Trophoblast cell (in vitro differentiated cells and primary cell): ENCODE measurements around the gene RPUSD1.

Experiments
- DNase-seq, 2 donors: peaks; one replicate each; pipeline ENCODE4 v3.0.0-alpha.2; 2016
- H2AFZ ChIP-seq: 2 replicates; pipeline ENCODE4 v1.6.1; 2013; ENCODE audit warnings: low read length, moderate library complexity, mild to moderate bottlenecking; ENCODE audit not compliant: insufficient read depth, poor library complexity
- H2AK5ac ChIP-seq: 2 replicates; pipeline ENCODE4 v1.6.1; 2013; ENCODE audit warnings: mild to moderate bottlenecking, low read length
- H2BK120ac ChIP-seq: 2 replicates; pipeline ENCODE4 v1.6.1; 2013; ENCODE audit warnings: low read length, mild to moderate bottlenecking, moderate library complexity; ENCODE audit not compliant: insufficient read depth, poor library complexity
- H2BK12ac ChIP-seq: 2 replicates; pipeline ENCODE4 v1.6.1; 2013; ENCODE audit warnings: mild to moderate bottlenecking, low read length, moderate library complexity
- H2BK5ac ChIP-seq: 2 replicates; pipeline ENCODE4 v1.6.1; 2013; ENCODE audit warnings: low read length, low read depth, moderate library complexity, mild to moderate bottlenecking; ENCODE audit not compliant: poor library complexity
- H3K14ac ChIP-seq: 2 replicates; pipeline ENCODE4 v1.6.1; 2013; ENCODE audit warnings: mild to moderate bottlenecking, low read length
- H3K18ac ChIP-seq: 2 replicates; pipeline ENCODE4 v1.6.1; 2013; ENCODE audit warnings: mild to moderate bottlenecking, low read length
- H3K23ac ChIP-seq: 2 replicates; pipeline ENCODE4 v1.6.1; 2013; ENCODE audit warnings: low read length
- H3K27ac ChIP-seq: 2 replicates; pipeline ENCODE4 v1.5.1; 2013; ENCODE audit warnings: low read depth, mild to moderate bottlenecking, inconsistent platforms, low read length, moderate library complexity
- H3K27me3 ChIP-seq: 2 replicates; pipeline ENCODE4 v1.6.1; 2013; ENCODE audit warnings: inconsistent platforms, mild to moderate bottlenecking, low read length, moderate library complexity; ENCODE audit not compliant: insufficient read depth
- H3K36me3 ChIP-seq, 2 experiments: 1 replicate in 1 of 2; 2 replicates in 1 of 2; pipeline ENCODE4 v1.6.1; 2013; ENCODE audit warnings: low read length in 2 of 2, mild to moderate bottlenecking in 2 of 2, moderate library complexity in 1 of 2; ENCODE audit not compliant: insufficient read depth in 2 of 2, control insufficient read depth in 1 of 2
- H3K4ac ChIP-seq: 2 replicates; pipeline ENCODE4 v1.6.1; 2013; ENCODE audit warnings: low read depth, mild to moderate bottlenecking, low read length, moderate library complexity
- H3K4me1 ChIP-seq, 2 experiments: 1 replicate in 1 of 2; 2 replicates in 1 of 2; pipeline ENCODE4 v1.6.1; 2013; ENCODE audit warnings: low read length in 2 of 2, mild to moderate bottlenecking in 2 of 2, moderate library complexity in 1 of 2; ENCODE audit not compliant: insufficient read depth in 2 of 2, control insufficient read depth in 1 of 2
- H3K4me2 ChIP-seq: 2 replicates; pipeline ENCODE4 v1.6.1; 2013; ENCODE audit warnings: inconsistent platforms, mild to moderate bottlenecking, low read length, moderate library complexity
- H3K4me3 ChIP-seq: 2 replicates; pipeline ENCODE4 v1.5.1; 2013; ENCODE audit warnings: mild to moderate bottlenecking, low read depth, low read length, inconsistent platforms
- H3K79me1 ChIP-seq: one replicate; pipeline ENCODE4 v1.6.1; 2013; ENCODE audit warnings: low read length
- H3K79me2 ChIP-seq: 2 replicates; pipeline ENCODE4 v1.6.1; 2013; ENCODE audit warnings: low read length, mild to moderate bottlenecking; ENCODE audit not compliant: control insufficient read depth, insufficient read depth, poor library complexity
- H3K9ac ChIP-seq: 2 replicates; pipeline ENCODE4 v1.6.1; 2013; ENCODE audit warnings: mild to moderate bottlenecking, low read length
- H3K9me3 ChIP-seq: 2 replicates; pipeline ENCODE4 v1.6.1; 2013; ENCODE audit warnings: low read depth, mild to moderate bottlenecking, control low read depth, inconsistent platforms, low read length; ENCODE audit not compliant: insufficient read depth
- H4K12ac ChIP-seq: 2 replicates; pipeline ENCODE4 v1.6.1; 2013; ENCODE audit warnings: low read depth, mild to moderate bottlenecking, low read length, moderate library complexity
- H4K8ac ChIP-seq: 2 replicates; pipeline ENCODE4 v1.6.1; 2013; ENCODE audit warnings: low read depth, mild to moderate bottlenecking, low read length, moderate library complexity
- H4K91ac ChIP-seq: one replicate; pipeline ENCODE4 v1.6.1; 2013; ENCODE audit warnings: low read depth, mild to moderate bottlenecking, low read length, moderate library complexity
- WGBS: extraction: QIAGEN DNeasy Blood & Tissue Kit; methylation state at CpG from one replicate; pipeline ENCODE4 v1.1.7; 2013; ENCODE audit warnings: missing lambda C conversion rate; ENCODE audit not compliant: insufficient read length, insufficient coverage; ENCODE audit errors: extremely low coverage; 5-methylcytosine and 5-hydroxymethylcytosine counted together

The RPUSD1 gene

DNA sequence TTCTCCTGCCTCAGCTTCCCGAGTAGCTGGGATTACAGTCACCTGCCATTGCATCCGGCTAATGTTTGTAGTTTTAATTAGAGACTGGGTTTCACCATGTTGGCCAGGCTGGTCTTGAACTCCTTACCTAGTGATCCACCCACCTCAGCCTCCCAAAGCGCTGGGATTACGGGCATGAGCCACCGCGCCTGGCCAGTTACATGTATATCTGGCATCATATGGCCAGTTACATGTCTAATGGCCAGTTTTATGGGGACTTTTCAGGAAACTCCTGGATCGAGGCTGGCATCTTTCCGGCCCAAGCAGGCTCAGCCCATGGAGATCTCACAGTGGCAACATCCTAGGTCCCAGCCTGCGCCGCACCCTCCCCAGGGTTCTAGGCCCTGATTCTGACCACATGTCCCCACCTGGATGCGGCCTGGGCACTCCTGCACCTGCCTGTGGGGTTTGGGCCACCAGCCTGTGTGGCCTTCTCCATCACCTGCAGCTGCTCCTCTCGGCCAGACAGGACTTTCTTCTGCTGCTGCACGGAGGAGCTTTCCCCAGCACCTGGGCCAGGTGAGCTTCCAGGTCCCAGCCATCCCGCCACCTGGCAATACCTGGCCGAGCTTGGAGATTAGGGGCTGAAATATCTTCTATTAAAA is 46.1 kb downstream of the RPUSD1 start:
- Histone ChIP-seq H3K4ac (no peak overlapping the region), H3K4me1 (peaks cover 0 to 9% of the 10 kb centered on the region in 2 experiments), H3K27ac (no peak overlapping the region), H3K9ac (no peak overlapping the region), H2AK5ac (no peak overlapping the region), H3K4me3 (no peak overlapping the region), H2BK5ac (no peak overlapping the region), H2BK12ac (no peak overlapping the region), H2BK120ac (no peak overlapping the region), H3K4me2 (no peak overlapping the region), H3K14ac (no peak overlapping the region), H4K8ac (peak overlapping the region; percentile 2), H3K79me2 (peaks cover 7% of the 10 kb centered on the region), H3K79me1 (peaks cover 8% of the 10 kb centered on the region), H3K27me3 (no peaks in the 10 kb centered on the region), H3K18ac (no peak overlapping the region), H4K12ac (no peak overlapping the region), H3K23ac (no peak overlapping the region), H3K9me3 (no peaks in the 10 kb centered on the region), H4K91ac (no peak overlapping the region), H2AFZ (no peak overlapping the region), H3K36me3 (peaks cover 4 to 5% of the 10 kb centered on the region in 2 experiments)
- no CpG with 5 or more reads among the region's 15 CpGs for WGBS
- no peak for DNase-seq

DNA sequence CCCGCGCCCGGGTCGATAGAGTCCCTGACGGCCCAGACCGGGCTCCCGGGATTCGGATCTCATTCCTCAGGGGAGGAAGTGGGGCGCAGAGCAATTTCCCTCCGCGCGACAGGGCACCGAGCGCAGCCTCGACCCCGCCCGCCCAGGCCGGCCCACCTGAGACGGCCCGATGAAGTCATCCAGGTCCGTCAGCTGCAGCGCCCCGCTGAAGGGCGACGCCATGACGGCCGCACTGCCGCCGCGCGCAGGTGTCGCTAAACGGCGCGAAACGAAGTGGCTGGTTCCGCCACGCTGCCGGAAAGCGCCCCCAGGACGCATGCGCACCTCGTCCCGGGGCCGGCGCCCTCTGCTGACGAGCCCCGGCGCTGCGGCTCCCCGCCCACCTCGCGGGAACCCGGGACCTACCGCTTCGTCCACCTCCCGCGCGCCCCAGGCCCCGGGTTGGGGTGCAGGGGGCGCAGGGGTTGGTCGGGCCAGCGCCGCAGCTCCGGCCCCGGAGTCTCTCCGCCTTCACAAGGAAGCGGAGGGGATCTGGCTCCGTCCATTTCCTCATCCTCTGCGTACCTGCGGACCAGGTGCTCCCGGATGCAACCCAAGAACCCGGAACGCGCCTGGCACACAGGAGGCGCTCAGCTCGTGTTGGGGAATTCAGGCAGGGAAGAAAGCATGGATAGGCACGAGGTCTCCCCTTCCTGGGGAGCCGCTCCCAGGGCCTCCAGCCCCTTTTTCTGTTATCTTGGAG is 47.2 kb downstream of the RPUSD1 start, which contains the start of gene CIAO3:
Gene CIAO3, minus strand, starts transcription at position 234 of the 742 bp plus-strand sequence. Its CDS starts 12 bp downstream, at position 222.
- H3K27ac ChIP-seq = peak within 1 kb of the TSS; percentile 5
- no peaks in the 10 kb centered on the region for H3K9me3 ChIP-seq

DNA sequence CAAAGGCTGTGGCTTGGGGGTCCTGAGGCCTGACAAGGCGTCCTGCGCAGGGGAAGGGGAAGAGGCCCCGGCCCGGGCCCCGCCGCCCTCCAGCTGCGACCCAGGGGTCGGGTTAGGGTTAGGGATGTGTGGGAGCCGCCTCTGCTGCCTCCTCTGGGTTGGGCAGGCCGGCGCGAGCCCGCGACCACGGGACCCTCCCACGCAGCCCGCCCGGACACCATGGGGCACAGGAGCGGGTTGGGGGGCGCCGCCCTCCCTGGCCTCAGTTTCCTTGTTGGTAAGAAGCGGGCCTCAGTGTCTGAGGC is 47.8 kb downstream of the RPUSD1 start:
- H2AFZ ChIP-seq = peak overlapping the region; percentile 62

More for the DNA sequence above, 47.2 kb downstream of the RPUSD1 start, which contains the start of gene CIAO3:
- no peak within 1 kb of the TSS for H3K23ac ChIP-seq
- peaks cover 13 to 15% of the 10 kb centered on the region in 2 experiments for H3K36me3 ChIP-seq
- no CpG with 5 or more reads among the region's 79 CpGs for WGBS
- peak within 1 kb of the TSS; percentile 66 for H2AK5ac ChIP-seq
- H2AFZ ChIP-seq = peak within 1 kb of the TSS; percentile 73
- peak within 1 kb of the TSS; percentile 84 for H3K14ac ChIP-seq
- peak within 1 kb of the TSS; percentile 77 for H3K4ac ChIP-seq
- peaks cover 7% of the 10 kb centered on the region for H3K79me2 ChIP-seq
- H2BK5ac ChIP-seq = peak within 1 kb of the TSS; percentile 44
- H4K91ac ChIP-seq = peak within 1 kb of the TSS; percentile 90
- DNase-seq = peak; percentile 82 to 94
- H3K27me3 ChIP-seq = no peaks in the 10 kb centered on the region
- peaks cover 8% of the 10 kb centered on the region for H3K79me1 ChIP-seq
- H3K4me2 ChIP-seq = peak within 1 kb of the TSS; percentile 96
- peak within 1 kb of the TSS; percentile 62 for H3K18ac ChIP-seq
- H2BK120ac ChIP-seq = peak within 1 kb of the TSS; percentile 52
- H3K4me1 ChIP-seq = peaks cover 0 to 9% of the 10 kb centered on the region in 2 experiments
- H4K8ac ChIP-seq = peak within 1 kb of the TSS; percentile 91
- H2BK12ac ChIP-seq = no peak within 1 kb of the TSS
- H3K4me3 ChIP-seq = peak within 1 kb of the TSS; percentile 87
- H4K12ac ChIP-seq = peak within 1 kb of the TSS; percentile 81
- H3K9ac ChIP-seq = peak within 1 kb of the TSS; percentile 86

DNA sequence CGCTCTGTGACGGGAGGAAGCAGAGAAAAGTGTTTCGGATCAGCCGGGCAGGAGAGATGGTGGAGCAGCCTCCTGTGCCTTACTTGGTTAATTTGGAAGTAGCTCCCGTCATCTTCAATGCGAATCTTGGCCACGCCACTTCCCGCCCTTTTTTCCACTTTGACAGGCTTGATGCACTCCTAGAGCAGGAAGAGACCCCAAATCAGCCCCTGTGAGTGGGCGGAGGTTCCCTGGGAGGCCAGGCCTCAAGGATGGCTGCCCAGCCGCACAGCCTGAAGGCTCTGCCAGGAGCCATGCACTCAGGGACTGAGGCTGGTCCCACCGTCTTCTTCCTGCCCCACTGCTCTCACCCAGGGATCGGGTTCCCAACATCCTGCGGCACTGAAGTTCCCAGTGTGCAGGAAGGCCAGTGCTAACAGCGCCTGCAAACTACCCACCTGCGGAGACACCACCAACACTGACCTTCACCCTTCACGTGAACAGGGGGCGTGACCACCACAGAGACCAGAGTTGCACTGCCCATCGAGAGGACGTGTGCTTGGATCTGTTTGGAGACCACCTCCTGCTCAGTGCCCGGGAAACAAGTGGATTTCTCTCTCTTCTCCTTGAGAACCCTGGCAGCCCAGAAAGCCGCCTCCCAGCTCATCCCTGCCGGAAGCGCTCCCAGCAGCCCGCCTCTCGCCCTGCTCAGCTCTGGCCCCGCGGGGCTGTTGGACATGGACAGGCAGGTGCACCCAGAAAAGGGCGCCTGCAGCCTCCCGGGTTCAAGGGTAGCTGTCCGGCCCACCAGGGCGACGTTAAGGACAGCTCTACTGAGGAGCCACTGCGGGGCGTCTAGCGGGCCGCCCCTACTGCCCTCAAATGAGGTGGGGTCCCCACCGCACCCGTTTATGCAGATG is 48.4 kb downstream of the RPUSD1 start:
- DNase-seq = no peak
- H4K8ac ChIP-seq = peak overlapping the region; percentile 91
- H3K27me3 ChIP-seq = no peaks in the 10 kb centered on the region
- peaks cover 23 to 25% of the 10 kb centered on the region in 2 experiments for H3K36me3 ChIP-seq
- peak overlapping the region; percentile 84 for H3K14ac ChIP-seq
- H2AK5ac ChIP-seq = peak overlapping the region; percentile 66
- peaks cover 0 to 9% of the 10 kb centered on the region in 2 experiments for H3K4me1 ChIP-seq
- H2BK12ac ChIP-seq = no peak overlapping the region
- peak overlapping the region; percentile 62 for H3K18ac ChIP-seq
- peak overlapping the region; percentile 62 for H2AFZ ChIP-seq
- H2BK5ac ChIP-seq = no peak overlapping the region
- peak overlapping the region; percentile 72 for H3K9ac ChIP-seq
- H2BK120ac ChIP-seq = peak overlapping the region; percentile 52
- H4K12ac ChIP-seq = peak overlapping the region; percentile 81
- H4K91ac ChIP-seq = peak overlapping the region; percentile 90
- peak overlapping the region; percentile 96 for H3K4me2 ChIP-seq
- peaks cover 7% of the 10 kb centered on the region for H3K79me2 ChIP-seq
- H3K27ac ChIP-seq = no peak overlapping the region
- peak overlapping the region; percentile 77 for H3K4ac ChIP-seq
- no CpG with 5 or more reads among the region's 38 CpGs for WGBS
- no peaks in the 10 kb centered on the region for H3K9me3 ChIP-seq
- no peak overlapping the region for H3K23ac ChIP-seq
- H3K79me1 ChIP-seq = peaks cover 8% of the 10 kb centered on the region
- H3K4me3 ChIP-seq = peak overlapping the region; percentile 87

More for the DNA sequence above, 47.8 kb downstream of the RPUSD1 start:
- Histone ChIP-seq H3K23ac (no peak overlapping the region), H3K79me2 (peaks cover 7% of the 10 kb centered on the region), H3K27me3 (no peaks in the 10 kb centered on the region), H3K9me3 (no peaks in the 10 kb centered on the region), H3K18ac (peak overlapping the region; percentile 62), H3K4me3 (peak overlapping the region; percentile 87), H3K27ac (peak overlapping the region; percentile 5), H2BK120ac (peak overlapping the region; percentile 52), H3K36me3 (peaks cover 18 to 20% of the 10 kb centered on the region in 2 experiments), H3K4me2 (peak overlapping the region; percentile 96), H4K12ac (peak overlapping the region; percentile 81), H3K4ac (peak overlapping the region; percentile 77), H3K79me1 (peaks cover 8% of the 10 kb centered on the region), H2BK12ac (no peak overlapping the region), H3K9ac (peak overlapping the region; percentile 72), H2BK5ac (peak overlapping the region; percentile 44), H4K8ac (peak overlapping the region; percentile 91), H4K91ac (peak overlapping the region; percentile 90), H2AK5ac (peak overlapping the region; percentile 66), H3K4me1 (peaks cover 0 to 9% of the 10 kb centered on the region in 2 experiments), H3K14ac (peak overlapping the region; percentile 84)
- DNase-seq = no peak
- no CpG with 5 or more reads among the region's 22 CpGs for WGBS
